Gastroesophageal sphincter (tissue), 3 donors: ENCODE data around the gene C2orf76.

Experiments used
- EP300 ChIP-seq: sonication (generic); formaldehyde crosslinking; IDR thresholded peaks from one replicate; pipeline ENCODE4 v1.6.1; 2017; ENCODE audit warnings: antibody characterized with exemption, mild to moderate bottlenecking
- POLR2A ChIP-seq, 2 donors: fragments of 450-650 bp; IDR thresholded peaks; one replicate each; pipeline ENCODE4 v1.6.1; 2017; ENCODE audit warnings: antibody characterized with exemption in 2 of 2, mild to moderate bottlenecking in 2 of 2, moderate library complexity in 1 of 2
- POLR2AphosphoS5 ChIP-seq: sonication (generic); formaldehyde crosslinking; IDR thresholded peaks from one replicate; pipeline ENCODE4 v1.6.1; 2017; ENCODE audit warnings: antibody characterized with exemption
- TF ChIP-seq, protein P1 (sequence below), 4 experiments: fragments of 200-600 bp in 2 of 4; fragments of 450-650 bp in 2 of 4; sonication (generic) in 1 of 4; IDR thresholded peaks; one replicate each; pipeline ENCODE4 v1.5.1; 2017 to 2019; ENCODE audit warnings: antibody characterized with exemption in 4 of 4, mild to moderate bottlenecking in 2 of 4, moderate library complexity in 2 of 4

DNA sequence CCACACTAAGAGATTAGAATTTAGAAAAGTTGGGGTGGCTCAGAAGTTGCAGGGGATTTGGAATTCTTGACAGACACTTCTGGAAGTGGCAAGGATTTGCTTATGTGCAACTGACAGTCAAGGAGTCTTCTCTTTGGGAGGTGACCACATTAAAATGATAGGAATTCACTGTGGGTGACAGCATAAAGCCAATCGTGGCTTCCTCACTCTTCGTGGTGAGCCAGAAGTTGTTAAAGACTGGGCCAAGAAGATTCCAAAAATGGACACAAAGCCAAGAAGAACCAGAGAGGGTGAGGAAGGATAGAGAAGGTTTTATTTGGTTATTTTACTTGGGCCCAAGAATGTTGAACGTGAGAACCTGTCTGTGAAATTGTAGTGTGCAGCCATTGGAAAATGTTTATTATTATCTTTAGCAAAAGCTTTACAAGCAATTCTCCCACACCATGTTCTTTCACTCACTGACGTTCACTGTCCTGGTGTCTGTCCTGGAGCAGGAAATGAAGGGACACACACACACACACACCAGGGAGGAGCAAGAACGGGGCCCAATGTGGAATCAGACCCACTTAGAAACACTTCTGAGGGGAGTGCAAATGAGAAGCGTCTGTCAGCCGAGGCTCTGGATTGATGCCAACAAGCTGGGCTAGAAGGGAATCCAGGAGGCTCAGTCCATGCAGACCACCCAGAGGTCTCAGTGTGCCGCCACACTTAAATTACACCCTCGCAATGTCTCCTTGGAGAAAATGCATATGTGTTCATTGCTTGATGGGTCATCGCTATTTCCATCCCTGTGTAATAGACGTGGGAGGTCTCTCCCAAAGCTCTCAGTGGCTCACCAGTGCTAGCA, 105.8 kb downstream of the C2orf76 start:
- TF ChIP-seq POLR2AphosphoS5, result no peak
- TF ChIP-seq, protein P1, sequence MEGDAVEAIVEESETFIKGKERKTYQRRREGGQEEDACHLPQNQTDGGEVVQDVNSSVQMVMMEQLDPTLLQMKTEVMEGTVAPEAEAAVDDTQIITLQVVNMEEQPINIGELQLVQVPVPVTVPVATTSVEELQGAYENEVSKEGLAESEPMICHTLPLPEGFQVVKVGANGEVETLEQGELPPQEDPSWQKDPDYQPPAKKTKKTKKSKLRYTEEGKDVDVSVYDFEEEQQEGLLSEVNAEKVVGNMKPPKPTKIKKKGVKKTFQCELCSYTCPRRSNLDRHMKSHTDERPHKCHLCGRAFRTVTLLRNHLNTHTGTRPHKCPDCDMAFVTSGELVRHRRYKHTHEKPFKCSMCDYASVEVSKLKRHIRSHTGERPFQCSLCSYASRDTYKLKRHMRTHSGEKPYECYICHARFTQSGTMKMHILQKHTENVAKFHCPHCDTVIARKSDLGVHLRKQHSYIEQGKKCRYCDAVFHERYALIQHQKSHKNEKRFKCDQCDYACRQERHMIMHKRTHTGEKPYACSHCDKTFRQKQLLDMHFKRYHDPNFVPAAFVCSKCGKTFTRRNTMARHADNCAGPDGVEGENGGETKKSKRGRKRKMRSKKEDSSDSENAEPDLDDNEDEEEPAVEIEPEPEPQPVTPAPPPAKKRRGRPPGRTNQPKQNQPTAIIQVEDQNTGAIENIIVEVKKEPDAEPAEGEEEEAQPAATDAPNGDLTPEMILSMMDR (IDR thresholded peaks at IDR 0.05), result no peak
- no peak for TF ChIP-seq POLR2A (IDR thresholded peaks at IDR 0.05)
- TF ChIP-seq EP300, result no peak
